ENCODE results near the gene EDDM13.

DNA sequence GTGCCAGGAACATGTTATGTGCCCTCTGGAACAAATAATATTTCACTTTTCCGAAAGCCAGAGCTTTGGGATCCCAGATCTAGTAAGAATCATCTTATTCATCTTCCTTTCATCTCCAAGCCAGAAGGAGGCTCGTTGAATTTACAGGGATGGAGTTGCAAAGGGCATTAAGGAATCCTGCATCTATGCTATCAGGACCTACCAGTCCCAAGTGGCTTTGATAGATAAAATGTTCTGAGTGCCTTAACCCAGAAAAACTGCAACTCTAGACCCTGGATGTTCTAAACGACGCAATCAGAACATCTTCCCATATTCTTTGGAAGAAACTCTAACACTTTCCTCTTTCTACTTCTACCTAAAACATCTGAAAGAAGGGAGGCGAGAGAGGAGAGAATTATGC lies 9.2 kb upstream of the EDDM13 start:
- no peak for TF ChIP-seq CTCF (IDR thresholded peaks at IDR 0.05 in 8 of 11, conservative IDR thresholded peaks at IDR 0.05 in 3 of 11)
- no peak for TF ChIP-seq POLR2A (IDR thresholded peaks at IDR 0.05)

Measured in spleen (tissue), 7 donors.